ENCODE measurements around the gene C3.

Gene C3

GRCh38 chr19:6682607-6683128 is 37.8 kb downstream of the C3 start:
- no peaks in the 10 kb centered on the region for H3K79me2 ChIP-seq (ENCODE audit: insufficient read depth, low read length)
- no peak overlapping the region for H3K9ac ChIP-seq (ENCODE audit: low read depth, low read length)
- no peaks in the 10 kb centered on the region for H4K20me1 ChIP-seq (ENCODE audit: insufficient read depth, low read length)
- H3K4me2 ChIP-seq (ENCODE audit: insufficient read depth, low read length): no peak overlapping the region
- ATAC-seq (ENCODE audit: insufficient read depth, low read depth) (no peak), DNase-seq (no peak)
- no peak overlapping the region for H3K4me3 ChIP-seq (ENCODE audit: low read depth in 1 of 2, low read length in 2 of 2)
- no peak for TF ChIP-seq CTCF (IDR thresholded peaks at IDR 0.05; ENCODE audit: borderline replicate concordance, extremely low read depth, low read length, poor library complexity, severe bottlenecking)
- no peak for TF ChIP-seq EZH2 (IDR thresholded peaks at IDR 0.05; ENCODE audit: borderline replicate concordance, low read depth, low read length, severe bottlenecking)
- H3K36me3 ChIP-seq (ENCODE audit: insufficient read depth, low read length): no peaks in the 10 kb centered on the region
- H2AFZ ChIP-seq (ENCODE audit: low read depth, low read length): no peak overlapping the region
- no peaks in the 10 kb centered on the region for H3K4me1 ChIP-seq (ENCODE audit: insufficient read depth, low read length)
- peaks cover 4% of the 10 kb centered on the region for H3K27me3 ChIP-seq (ENCODE audit: insufficient read depth, low read length, poor library complexity)
- H3K9me3 ChIP-seq (ENCODE audit: insufficient read depth, low read length, severe bottlenecking): no peaks in the 10 kb centered on the region
- H3K27ac ChIP-seq (ENCODE audit: low read length): no peak overlapping the region

GRCh38 chr19:6680141-6680540 is 40.3 kb downstream of the C3 start:
- no peak overlapping the region for H3K4me2 ChIP-seq (ENCODE audit: insufficient read depth, low read length)
- no peak overlapping the region for H2AFZ ChIP-seq (ENCODE audit: low read depth, low read length)
- no peaks in the 10 kb centered on the region for H3K9me3 ChIP-seq (ENCODE audit: insufficient read depth, low read length, severe bottlenecking)
- H3K4me1 ChIP-seq (ENCODE audit: insufficient read depth, low read length): peaks cover 3% of the 10 kb centered on the region
- H4K20me1 ChIP-seq (ENCODE audit: insufficient read depth, low read length): no peaks in the 10 kb centered on the region
- no peak for DNase-seq
- TF ChIP-seq CTCF (IDR thresholded peaks at IDR 0.05; ENCODE audit: borderline replicate concordance, extremely low read depth, low read length, poor library complexity, severe bottlenecking): no peak
- no peak for TF ChIP-seq EZH2 (IDR thresholded peaks at IDR 0.05; ENCODE audit: borderline replicate concordance, low read depth, low read length, severe bottlenecking)
- H3K9ac ChIP-seq (ENCODE audit: low read depth, low read length): no peak overlapping the region
- H3K79me2 ChIP-seq (ENCODE audit: insufficient read depth, low read length): no peaks in the 10 kb centered on the region
- ATAC-seq (ENCODE audit: insufficient read depth, low read depth): no peak
- no peak overlapping the region for H3K4me3 ChIP-seq (ENCODE audit: low read depth in 1 of 2, low read length in 2 of 2)
- no peak overlapping the region for H3K27ac ChIP-seq (ENCODE audit: low read length)
- H3K36me3 ChIP-seq (ENCODE audit: insufficient read depth, low read length): no peaks in the 10 kb centered on the region
- peaks cover 4% of the 10 kb centered on the region for H3K27me3 ChIP-seq (ENCODE audit: insufficient read depth, low read length, poor library complexity)

GRCh38 chr19:6679139-6679538 is 41.3 kb downstream of the C3 start:
- no peak for TF ChIP-seq EZH2 (IDR thresholded peaks at IDR 0.05; ENCODE audit: borderline replicate concordance, low read depth, low read length, severe bottlenecking)
- no peak for TF ChIP-seq CTCF (IDR thresholded peaks at IDR 0.05; ENCODE audit: borderline replicate concordance, extremely low read depth, low read length, poor library complexity, severe bottlenecking)
- Histone ChIP-seq H3K4me1 (ENCODE audit: insufficient read depth, low read length) (peaks cover 13% of the 10 kb centered on the region), H2AFZ (ENCODE audit: low read depth, low read length) (no peak overlapping the region), H3K27ac (ENCODE audit: low read length) (no peak overlapping the region), H3K4me3 (ENCODE audit: low read depth in 1 of 2, low read length in 2 of 2) (no peak overlapping the region), H3K27me3 (ENCODE audit: insufficient read depth, low read length, poor library complexity) (peaks cover 4% of the 10 kb centered on the region), H3K9me3 (ENCODE audit: insufficient read depth, low read length, severe bottlenecking) (no peaks in the 10 kb centered on the region), H3K4me2 (ENCODE audit: insufficient read depth, low read length) (no peak overlapping the region), H3K36me3 (ENCODE audit: insufficient read depth, low read length) (no peaks in the 10 kb centered on the region), H3K9ac (ENCODE audit: low read depth, low read length) (no peak overlapping the region), H3K79me2 (ENCODE audit: insufficient read depth, low read length) (no peaks in the 10 kb centered on the region), H4K20me1 (ENCODE audit: insufficient read depth, low read length) (no peaks in the 10 kb centered on the region)
- DNase-seq (no peak), ATAC-seq (ENCODE audit: insufficient read depth, low read depth) (no peak)

DNA sequence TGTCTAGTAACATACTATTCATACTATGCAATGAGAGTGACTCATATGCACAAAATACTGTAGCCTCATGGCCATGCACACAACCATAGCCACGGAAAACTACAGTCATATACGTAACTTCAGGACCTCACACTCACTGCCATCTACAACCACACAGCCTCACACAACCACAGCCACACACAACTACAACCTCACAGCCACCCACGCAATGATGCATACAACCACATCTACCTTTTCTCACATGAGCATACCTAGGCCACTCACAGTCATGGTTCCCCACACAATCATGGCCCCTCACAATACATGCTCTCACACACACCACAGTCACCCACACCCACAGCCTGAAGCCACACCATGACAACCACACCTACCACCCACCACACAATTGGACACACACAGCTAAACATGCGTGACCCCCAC is 41.8 kb downstream of the C3 start:
- Histone ChIP-seq H3K27me3 (ENCODE audit: insufficient read depth, low read length, poor library complexity) (peaks cover 4% of the 10 kb centered on the region), H3K27ac (ENCODE audit: low read length) (no peak overlapping the region), H3K4me1 (ENCODE audit: insufficient read depth, low read length) (peaks cover 16% of the 10 kb centered on the region), H2AFZ (ENCODE audit: low read depth, low read length) (no peak overlapping the region), H3K36me3 (ENCODE audit: insufficient read depth, low read length) (no peaks in the 10 kb centered on the region), H3K4me2 (ENCODE audit: insufficient read depth, low read length) (no peak overlapping the region), H3K79me2 (ENCODE audit: insufficient read depth, low read length) (no peaks in the 10 kb centered on the region), H3K9ac (ENCODE audit: low read depth, low read length) (no peak overlapping the region), H4K20me1 (ENCODE audit: insufficient read depth, low read length) (no peaks in the 10 kb centered on the region), H3K4me3 (ENCODE audit: low read depth in 1 of 2, low read length in 2 of 2) (no peak overlapping the region), H3K9me3 (ENCODE audit: insufficient read depth, low read length, severe bottlenecking) (no peaks in the 10 kb centered on the region)
- ATAC-seq (ENCODE audit: insufficient read depth, low read depth) (no peak), DNase-seq (no peak)
- TF ChIP-seq EZH2 (IDR thresholded peaks at IDR 0.05; ENCODE audit: borderline replicate concordance, low read depth, low read length, severe bottlenecking): no peak
- TF ChIP-seq CTCF (IDR thresholded peaks at IDR 0.05; ENCODE audit: borderline replicate concordance, extremely low read depth, low read length, poor library complexity, severe bottlenecking): no peak

All from DND-41 (cell line).